Stimulated activated CD8-positive, alpha-beta memory T cell treated with anti-CD3 and anti-CD28 coated beads, Interleukin-12 subunit alpha, Interleukin-12 subunit beta, amount 100 ng/mL, for 4 hours (primary cell): ENCODE measurements around the gene DNAAF2.
"Not testable (repeated sequence)": the region's sequence is repeated elsewhere in the genome, so short reads cannot be mapped to it uniquely, and the experiment has no call there.

Source experiments
- DNase-seq: peaks from one replicate; pipeline ENCODE4 v3.0.0-alpha.2; 2020; ENCODE audit warnings: low read depth

Gene DNAAF2, protein sequence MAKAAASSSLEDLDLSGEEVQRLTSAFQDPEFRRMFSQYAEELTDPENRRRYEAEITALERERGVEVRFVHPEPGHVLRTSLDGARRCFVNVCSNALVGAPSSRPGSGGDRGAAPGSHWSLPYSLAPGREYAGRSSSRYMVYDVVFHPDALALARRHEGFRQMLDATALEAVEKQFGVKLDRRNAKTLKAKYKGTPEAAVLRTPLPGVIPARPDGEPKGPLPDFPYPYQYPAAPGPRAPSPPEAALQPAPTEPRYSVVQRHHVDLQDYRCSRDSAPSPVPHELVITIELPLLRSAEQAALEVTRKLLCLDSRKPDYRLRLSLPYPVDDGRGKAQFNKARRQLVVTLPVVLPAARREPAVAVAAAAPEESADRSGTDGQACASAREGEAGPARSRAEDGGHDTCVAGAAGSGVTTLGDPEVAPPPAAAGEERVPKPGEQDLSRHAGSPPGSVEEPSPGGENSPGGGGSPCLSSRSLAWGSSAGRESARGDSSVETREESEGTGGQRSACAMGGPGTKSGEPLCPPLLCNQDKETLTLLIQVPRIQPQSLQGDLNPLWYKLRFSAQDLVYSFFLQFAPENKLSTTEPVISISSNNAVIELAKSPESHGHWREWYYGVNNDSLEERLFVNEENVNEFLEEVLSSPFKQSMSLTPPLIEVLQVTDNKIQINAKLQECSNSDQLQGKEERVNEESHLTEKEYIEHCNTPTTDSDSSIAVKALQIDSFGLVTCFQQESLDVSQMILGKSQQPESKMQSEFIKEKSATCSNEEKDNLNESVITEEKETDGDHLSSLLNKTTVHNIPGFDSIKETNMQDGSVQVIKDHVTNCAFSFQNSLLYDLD

DNA sequence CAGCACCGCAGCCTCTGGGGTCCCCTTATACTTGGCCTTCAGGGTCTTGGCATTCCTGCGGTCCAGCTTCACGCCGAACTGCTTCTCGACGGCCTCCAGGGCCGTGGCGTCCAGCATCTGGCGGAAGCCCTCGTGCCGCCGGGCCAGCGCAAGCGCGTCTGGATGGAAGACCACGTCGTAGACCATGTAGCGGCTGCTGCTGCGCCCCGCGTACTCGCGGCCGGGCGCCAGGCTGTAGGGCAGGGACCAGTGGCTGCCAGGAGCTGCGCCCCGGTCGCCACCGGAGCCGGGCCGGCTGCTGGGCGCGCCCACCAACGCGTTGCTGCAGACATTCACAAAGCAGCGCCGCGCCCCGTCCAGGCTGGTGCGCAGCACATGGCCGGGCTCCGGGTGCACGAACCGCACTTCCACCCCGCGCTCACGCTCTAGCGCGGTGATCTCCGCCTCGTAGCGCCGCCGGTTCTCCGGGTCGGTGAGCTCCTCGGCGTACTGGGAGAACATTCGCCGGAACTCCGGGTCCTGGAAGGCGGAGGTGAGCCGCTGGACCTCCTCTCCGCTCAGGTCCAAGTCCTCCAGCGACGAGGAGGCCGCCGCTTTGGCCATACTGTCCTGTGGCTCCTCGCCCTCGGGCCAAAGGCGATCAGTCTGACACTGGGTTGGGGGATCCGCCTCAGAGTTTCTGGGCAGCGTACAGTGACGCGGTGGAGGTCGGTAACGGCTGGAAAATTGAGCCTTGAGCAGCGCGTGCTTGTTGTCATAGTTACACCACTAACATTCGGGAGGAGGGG is at the start of gene DNAAF2:
Gene DNAAF2 (minus strand): TSS at position 698 of the 788 bp plus-strand sequence. CDS start 95 bp downstream, at position 603.
- peak; percentile 48 for DNase-seq

DNA sequence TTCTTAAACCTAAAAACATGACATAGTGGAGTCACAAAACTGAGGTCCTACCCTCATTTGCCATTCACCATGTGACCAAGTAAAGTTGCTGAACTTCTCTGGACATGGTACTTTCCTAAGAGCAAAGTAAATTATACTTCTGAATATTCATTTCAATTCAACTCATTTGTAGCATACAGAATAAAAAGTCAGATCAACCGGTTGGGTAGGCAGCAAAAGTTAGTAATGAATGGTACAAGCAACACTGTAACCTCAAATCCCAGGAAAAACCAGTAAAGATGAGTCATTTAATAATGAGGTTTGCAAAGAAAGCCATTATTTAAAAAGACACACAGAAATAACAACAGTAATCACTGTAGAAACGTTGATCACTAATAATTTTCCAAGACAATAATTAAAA is 44.2 kb upstream of the DNAAF2 start:
- DNase-seq = no peak

DNA sequence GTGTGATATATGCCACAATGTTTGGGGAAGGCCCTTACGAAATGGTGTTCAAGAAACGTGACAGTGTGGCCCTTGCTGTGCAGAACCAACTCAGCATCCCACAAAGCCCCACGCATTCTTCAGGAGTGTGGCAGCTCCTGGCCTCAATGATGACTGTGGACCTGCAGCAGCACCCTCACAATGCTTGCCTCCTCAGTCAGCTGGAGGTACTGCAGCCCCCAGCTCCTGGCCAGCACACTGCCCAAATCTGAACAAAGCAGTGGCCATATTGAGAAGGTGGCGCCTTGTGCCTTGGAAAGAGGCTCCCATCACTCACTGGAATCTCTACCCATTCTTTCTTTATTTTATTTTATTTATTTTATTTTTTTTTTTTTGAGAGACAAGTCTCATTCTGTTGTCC is 42.6 kb upstream of the DNAAF2 start:
- DNase-seq = no peak

DNA sequence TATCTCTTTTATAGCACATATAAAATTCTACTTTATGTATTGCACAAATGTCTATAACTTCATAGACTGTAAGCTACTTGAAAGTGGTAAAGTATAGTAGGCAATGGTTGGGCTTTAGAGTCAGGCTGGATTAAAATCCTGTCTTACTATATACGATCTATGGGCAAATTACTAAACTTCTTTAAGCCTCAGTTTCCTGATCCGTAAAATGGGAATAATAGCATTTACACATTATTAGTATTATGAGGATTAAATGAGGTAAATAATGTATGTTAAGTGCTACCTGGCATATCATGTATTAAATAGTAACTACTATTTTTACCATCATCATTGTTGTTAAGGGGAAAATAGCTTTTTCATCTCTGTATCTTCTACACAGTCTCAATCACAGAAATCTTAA is 38.5 kb upstream of the DNAAF2 start:
- no peak for DNase-seq

DNA sequence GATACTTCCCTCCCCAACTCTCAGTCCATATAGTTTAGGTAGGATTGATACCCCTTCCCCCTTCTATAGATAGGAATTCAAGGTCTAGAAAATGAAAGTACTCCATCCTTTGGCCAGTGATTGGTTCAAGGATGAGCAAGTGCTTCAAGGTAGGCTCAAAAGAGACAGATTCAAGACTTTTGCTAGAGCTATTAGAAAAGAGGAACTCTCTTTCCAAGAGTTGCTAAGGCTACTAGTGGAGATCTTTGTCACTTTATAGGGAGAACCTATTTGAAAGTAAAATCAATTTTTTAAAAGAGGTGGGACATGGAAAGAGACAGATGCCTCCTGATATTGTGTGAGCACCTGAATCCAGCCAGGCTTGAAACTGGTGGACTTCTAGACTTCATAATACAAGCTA is 35.4 kb upstream of the DNAAF2 start:
- no peak for DNase-seq

DNA sequence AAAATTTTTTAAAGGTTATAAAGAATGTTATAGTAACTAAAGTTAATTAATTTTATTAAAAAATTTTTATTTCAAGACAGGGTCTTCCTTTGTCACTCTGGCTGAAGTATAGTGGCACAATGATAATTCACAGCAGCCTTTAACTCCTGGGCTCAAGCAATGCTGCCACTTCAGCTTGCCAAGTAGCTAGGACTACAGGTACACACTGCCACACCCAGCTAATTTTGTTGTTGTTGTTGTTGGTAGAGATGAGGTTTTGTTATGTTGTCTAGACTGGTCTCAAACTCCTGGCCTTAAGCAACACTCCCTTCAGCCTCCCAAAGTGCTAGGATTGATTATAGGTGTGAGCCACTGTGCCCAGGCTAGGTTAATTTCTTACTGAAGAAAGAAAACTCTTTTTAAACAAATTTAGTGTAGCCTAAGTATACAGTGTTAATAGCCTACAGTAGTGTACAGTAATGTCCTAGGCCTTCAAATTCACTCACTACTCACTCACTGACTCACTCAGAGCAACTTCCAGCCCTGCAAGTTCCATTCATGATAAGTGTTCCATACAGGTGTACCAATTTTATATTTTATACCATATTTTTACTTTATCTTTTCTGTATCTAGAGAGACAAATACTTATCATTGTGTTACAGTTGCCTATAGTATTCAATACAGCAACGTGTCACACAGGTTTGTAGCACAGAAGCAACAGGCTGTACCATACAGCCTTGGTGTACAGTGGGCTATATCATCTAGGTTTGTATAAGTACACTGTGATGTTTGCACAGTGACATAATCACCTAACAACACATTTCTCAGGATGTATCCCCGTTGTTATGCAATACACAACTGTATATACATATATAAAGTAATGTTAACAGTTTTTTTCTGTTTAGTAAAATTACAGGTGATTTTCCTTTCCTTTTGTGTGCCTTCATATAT is 24.7 kb upstream of the DNAAF2 start:
- DNase-seq = no peak

DNA sequence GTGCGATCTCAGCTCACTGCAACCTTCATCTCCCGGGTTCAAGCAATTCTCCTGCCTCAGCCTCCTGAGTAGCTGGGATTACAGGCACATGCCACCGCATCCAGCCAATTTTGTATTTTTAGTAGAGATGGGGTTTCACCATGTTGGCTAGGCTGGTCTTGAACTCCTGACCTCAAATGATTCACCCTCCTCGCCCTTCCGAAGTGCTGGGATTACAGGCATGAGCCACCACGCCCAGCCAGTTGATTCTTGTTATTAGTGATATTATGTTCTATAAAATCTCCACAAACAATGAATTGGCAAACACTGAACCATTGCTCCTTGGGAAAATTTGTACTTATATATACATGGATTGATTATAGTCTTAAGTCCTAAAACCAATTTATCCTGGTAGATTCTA is 22.5 kb upstream of the DNAAF2 start:
- not testable (repeated sequence) for DNase-seq

DNA sequence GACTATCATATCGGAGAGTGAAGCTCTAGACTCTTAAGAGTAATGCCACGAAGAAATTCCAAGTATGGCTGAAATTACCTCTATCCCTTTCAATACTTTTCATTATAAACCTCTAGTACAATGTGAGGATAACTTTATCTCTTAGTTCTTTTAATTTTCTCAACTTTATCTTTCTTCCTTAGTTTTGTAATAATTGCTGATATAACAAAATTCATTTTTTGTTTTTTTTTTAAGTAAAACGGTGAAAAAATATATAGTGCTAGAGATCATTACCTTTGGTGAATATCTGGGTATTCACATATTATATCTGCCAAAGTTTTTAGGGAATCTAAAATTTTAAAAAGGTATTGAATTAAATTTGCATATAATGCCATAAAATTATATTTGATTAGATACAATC is 19.5 kb upstream of the DNAAF2 start:
- DNase-seq = no peak

DNA sequence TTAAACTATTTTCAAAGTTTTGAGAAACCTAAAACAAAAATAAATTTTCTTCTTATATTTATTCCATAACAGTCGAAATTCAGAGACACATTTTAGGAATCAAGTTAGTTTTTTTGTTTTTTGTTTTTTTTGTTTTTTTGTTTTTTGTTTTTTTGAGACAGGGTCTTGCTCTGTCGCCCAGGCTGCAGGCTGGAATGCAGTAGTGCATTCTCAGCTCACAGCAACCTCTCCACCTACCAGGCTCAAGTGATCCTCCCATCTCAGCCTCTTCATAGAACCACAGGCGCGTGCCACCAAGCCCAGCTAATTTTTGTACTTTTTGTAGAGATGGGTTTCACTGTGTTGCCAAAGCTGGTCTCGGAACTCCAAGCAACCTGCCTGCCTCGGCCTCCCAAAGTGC is 18.5 kb upstream of the DNAAF2 start:
- DNase-seq = no peak

DNA sequence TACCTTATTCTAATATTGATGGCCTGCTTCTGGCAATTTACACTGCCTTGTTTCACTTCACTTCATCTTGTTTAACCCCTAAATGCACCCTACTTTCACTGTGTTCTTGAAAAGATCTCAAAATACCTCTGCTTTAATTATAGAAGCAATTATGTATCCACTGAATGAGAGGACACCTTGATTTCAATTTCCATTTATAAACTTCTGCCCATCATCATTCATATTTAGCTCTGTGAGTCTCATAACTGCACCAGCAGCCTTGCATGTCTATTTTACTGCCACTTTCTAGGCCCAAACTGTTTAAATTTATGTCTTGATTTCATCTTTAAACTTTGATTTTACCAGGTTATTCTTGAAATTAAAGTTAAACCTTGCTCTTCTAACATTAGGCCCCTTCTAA is 7.1 kb upstream of the DNAAF2 start:
- DNase-seq = no peak

DNA sequence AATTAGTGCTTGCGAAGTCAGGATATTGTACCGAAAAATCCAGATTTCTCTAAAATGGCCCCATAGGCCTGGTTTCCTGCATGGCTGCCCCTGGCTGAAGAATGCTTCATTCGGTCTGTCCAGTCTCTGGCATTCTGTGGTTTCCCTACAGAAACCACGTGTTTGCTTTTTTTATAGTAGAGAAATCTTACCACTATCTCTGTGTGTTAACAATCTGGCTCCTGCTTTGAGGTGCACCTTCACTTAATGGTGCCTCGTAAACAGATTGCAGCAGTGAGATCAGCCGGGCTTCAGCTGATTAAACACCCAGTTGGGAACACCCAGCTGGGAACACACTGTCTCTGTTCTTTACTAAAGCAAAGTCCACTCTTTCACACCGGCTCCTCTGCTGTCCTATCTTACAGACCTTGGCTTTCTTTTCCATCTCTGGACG is 6.7 kb upstream of the DNAAF2 start:
- no peak for DNase-seq

DNA sequence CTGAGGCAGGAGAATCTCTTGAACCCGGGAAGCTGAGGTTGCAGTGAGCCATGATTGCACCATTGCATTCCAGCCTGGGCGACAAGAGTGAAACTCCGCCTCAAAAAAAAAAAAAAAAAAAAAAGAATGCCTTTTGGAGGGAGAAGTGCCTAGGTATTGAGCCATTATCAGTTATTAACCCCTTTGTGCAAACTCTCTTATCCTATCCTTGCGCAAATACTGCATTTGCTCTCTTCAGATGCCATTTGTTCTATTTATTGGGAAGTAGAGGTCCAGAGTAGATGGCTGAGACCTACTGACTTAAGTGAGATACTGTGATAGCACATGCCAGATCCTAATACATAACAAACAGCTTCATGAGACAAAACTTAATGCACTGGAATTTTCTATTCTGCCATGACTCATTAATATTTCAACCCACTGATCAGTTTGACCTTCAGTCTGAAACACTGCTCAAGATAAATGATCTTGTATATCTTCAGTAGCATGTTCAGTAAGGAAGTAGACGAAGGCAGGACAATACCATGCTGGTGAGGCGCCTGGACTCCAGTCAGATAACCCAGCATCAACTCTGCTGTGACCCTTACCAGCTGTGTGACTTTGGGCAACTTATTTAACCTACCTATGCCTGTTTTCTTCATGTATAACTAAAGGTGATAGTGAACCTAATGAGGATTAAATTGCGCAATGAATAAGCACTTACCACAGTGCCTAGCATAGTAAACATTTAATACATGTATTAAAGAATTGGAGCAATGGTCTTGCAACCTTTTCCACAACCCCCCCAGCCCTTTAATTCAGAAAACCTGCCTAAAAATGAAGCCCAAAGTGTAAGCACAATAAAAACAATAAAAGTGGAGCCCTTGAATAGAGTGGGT is 5.7 kb upstream of the DNAAF2 start:
- DNase-seq = no peak

DNA sequence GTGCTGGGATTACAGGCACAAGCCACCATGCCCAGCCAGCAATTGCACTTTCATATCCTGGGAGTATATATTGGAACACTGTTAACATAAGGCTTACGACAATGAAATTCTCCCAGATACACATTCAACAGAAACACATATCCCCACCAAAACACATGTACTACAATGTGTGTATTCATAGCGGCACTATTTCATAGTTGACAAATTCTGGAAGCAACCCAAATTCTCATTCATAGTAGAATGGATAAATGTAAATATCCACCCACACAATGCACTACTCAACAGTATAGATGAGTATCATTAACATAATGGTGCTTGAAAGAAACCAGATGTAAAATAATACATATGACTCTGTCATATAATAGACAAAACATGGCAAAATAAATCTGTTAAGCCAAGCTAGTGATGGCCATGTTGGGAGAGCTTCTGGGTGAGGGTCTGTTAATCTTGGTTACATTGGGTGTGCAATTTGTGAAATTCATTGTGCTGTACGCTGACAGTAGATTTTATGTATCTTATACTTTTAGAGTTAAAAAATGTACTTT is 2.6 kb upstream of the DNAAF2 start:
- DNase-seq = no peak

DNA sequence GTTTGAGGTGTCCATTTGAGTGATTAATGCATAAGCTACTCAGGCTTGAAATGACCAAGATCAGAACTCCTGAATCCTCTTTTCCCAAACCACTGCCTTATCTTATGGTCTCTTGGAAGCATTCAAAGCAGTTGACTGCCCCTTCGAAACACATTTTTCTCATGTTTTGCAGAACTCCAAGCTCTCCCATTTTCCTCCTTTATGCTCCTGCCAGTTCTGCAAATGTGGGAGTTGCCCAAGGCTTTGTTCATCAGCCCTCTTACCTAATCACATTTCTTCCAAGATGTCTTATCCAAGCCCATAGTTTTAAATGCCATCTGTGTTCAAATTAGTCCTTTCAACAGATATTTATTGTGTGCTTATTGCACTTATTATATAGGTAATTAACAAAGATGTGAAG is 1.8 kb upstream of the DNAAF2 start:
- DNase-seq = no peak

DNA sequence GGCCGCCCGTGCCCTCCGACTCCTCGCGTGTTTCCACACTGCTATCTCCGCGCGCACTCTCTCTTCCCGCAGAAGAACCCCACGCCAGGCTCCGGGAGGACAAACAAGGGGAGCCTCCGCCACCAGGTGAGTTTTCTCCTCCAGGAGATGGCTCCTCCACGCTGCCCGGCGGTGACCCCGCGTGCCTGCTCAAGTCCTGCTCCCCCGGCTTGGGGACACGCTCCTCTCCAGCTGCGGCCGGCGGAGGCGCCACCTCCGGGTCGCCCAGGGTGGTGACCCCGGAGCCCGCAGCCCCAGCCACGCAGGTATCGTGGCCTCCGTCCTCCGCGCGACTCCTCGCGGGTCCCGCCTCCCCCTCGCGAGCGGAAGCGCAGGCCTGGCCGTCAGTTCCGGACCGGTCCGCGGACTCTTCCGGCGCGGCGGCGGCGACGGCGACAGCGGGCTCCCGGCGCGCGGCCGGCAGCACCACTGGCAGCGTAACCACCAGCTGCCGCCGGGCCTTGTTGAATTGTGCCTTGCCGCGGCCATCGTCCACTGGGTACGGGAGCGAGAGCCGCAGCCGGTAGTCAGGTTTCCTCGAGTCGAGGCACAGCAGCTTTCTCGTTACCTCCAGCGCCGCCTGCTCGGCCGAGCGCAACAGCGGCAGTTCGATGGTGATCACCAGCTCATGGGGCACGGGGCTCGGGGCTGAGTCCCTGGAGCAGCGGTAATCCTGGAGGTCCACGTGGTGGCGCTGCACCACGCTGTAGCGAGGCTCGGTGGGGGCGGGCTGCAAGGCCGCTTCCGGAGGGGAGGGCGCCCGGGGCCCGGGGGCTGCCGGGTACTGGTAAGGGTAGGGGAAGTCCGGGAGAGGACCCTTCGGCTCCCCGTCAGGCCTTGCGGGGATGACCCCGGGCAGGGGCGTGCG is 1.2 kb downstream of the DNAAF2 start:
- DNase-seq = peak; percentile 89

DNA sequence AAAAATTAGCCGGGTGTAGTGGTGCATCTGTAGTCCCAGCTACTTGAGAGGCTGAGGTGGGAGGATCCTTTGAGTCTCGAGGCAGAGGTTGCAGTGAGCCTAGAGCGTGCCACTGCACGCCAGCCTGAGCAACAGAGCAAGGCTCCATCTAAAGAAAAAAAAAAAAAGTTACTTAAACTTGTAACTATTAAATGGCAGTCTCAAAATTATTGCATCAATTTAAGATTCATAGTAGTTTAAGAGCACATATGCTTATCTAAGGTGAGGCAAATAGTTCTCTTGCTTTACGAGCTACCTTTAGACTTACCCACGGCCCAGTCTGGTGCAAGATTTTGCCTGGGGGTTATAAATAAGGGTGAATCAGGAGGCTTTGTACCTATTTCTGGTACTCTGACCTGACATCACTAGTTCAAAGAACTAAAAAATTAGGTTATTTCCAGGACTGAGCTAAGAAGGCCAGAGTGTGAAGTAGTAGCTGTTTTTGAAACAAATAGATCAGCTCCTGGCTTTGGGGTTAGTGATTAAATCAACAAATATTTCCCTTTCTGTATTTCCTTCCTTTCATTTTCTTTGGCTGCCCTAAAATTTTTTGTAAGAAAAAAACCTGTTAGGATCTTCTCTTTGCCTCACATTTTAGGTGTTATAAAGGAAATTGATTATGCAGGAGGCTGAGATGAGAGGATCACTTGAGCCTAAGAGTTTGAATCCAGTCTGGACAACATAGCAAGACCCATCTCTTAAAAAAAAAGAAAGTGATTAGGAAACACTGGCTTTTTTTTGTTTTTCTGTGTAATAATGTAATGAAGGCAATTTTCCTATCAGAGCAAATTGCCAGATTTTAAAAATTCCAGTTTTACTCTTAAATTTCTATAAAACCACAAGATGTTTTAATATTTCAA is 10.9 kb downstream of the DNAAF2 start:
- no peak for DNase-seq

DNA sequence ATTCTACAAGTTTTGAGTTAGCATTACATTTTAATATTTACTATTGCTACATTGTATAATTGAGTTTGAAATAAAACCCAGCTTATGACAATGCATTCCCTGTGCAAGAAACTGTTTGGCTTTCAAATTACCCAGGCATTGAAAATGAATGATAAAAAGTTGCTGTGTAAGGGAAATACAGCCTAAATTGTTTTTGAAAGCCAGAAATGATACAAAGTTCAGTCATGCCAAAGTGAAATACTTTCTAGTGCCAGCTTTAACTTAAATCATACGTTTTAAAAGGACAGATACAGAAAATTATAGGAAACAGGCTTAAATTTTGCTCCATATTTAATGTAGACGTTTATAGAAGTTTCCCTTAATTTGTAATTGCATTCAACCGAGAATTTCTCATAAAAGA is 11.7 kb downstream of the DNAAF2 start:
- DNase-seq = no peak
